Measurements from ENCODE around the gene CTNND2. TPM values are rescaled to one million over a fixed set of nuclear protein-coding genes. Genes with fewer than 3 reads are reported as not detected.

Gene CTNND2
- total RNA-seq, 2 donors from 2014 or later = not detected

DNA sequence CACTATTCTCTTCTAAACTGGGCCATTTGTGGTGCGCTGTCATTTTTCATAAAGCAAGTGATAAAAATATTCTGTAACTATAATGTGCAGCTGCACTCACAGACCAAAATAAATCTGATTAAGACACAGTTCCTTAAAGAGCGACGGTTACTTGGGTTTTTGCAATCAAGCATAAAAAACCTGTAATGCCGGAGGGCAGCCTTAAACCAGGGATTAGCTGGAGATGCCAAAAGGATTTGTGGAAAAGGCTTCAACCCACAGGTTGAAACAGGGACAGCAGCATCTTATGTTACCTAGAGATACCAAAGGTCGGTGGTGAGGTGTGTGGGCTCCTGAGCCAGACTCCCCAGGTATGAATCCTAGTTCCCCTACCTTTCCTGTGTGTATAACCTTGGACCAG is 49.3 kb downstream of the CTNND2 start:
- no peak overlapping the region for H3K4me3 ChIP-seq
- no peaks in the 10 kb centered on the region for H3K4me1 ChIP-seq (ENCODE audit: control insufficient read depth in 1 of 2, low read depth in 2 of 2)
- H3K9me3 ChIP-seq = no peaks in the 10 kb centered on the region
- no peak overlapping the region for H3K27ac ChIP-seq
- TF ChIP-seq, protein P1, sequence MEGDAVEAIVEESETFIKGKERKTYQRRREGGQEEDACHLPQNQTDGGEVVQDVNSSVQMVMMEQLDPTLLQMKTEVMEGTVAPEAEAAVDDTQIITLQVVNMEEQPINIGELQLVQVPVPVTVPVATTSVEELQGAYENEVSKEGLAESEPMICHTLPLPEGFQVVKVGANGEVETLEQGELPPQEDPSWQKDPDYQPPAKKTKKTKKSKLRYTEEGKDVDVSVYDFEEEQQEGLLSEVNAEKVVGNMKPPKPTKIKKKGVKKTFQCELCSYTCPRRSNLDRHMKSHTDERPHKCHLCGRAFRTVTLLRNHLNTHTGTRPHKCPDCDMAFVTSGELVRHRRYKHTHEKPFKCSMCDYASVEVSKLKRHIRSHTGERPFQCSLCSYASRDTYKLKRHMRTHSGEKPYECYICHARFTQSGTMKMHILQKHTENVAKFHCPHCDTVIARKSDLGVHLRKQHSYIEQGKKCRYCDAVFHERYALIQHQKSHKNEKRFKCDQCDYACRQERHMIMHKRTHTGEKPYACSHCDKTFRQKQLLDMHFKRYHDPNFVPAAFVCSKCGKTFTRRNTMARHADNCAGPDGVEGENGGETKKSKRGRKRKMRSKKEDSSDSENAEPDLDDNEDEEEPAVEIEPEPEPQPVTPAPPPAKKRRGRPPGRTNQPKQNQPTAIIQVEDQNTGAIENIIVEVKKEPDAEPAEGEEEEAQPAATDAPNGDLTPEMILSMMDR (IDR thresholded peaks at IDR 0.05) = no peak
- ATAC-seq (ENCODE audit: insufficient number of reproducible peaks, low FRiP score, low read depth) (no peak), DNase-seq (ENCODE audit: low spot score) (no peak)
- no peaks in the 10 kb centered on the region for H3K27me3 ChIP-seq (replicated peaks; ENCODE audit: insufficient read depth)
- no peaks in the 10 kb centered on the region for H3K36me3 ChIP-seq

DNA sequence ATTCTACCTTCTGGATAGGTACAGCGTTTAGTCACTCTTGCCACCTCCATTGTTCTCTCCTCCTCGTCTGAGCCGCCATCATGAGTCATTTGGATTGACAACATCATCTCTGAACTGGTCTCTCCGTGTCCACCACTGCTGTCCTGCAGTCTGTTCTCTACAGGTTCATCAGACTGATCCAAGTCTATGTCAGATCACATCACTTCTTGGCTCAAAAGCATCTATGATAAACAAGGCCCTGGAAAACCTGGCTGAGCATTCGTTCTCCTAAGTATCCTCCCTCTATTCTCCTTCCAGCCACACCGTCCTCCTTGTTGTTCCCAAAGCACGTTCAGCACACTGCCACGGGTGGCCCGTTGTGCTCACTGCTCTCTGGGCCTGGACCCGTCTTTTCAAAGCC is 50.5 kb downstream of the CTNND2 start:
- H3K4me3 ChIP-seq = no peak overlapping the region
- DNase-seq (ENCODE audit: low spot score) (no peak), ATAC-seq (ENCODE audit: insufficient number of reproducible peaks, low FRiP score, low read depth) (no peak)
- no peaks in the 10 kb centered on the region for H3K4me1 ChIP-seq (ENCODE audit: control insufficient read depth in 1 of 2, low read depth in 2 of 2)
- H3K9me3 ChIP-seq = no peaks in the 10 kb centered on the region
- no peaks in the 10 kb centered on the region for H3K36me3 ChIP-seq
- H3K27ac ChIP-seq = no peak overlapping the region
- no peaks in the 10 kb centered on the region for H3K27me3 ChIP-seq (replicated peaks; ENCODE audit: insufficient read depth)
- TF ChIP-seq, protein P1 (IDR thresholded peaks at IDR 0.05) = no peak

DNA sequence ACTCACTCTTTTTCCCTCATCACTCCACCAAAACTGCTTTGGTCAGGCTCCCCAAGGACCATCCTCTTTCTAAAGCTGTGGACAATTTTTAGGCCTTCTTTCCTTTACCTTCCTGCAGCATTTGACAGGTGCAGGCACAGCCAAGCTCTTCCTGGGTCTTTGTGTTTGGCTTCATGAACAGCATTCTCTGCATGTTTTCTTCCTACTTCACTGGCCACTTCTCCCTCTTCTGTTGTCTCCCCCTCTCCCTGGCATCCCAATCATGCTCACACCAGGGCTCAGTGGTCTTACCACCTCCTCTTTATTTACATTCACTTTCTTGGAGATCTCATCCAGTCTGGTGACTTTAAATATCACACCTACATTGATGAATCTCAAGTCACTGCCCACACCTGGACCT is 51.1 kb downstream of the CTNND2 start:
- Histone ChIP-seq H3K4me3 (no peak overlapping the region), H3K27ac (no peak overlapping the region), H3K27me3 (replicated peaks; ENCODE audit: insufficient read depth) (no peaks in the 10 kb centered on the region), H3K9me3 (no peaks in the 10 kb centered on the region), H3K4me1 (ENCODE audit: control insufficient read depth in 1 of 2, low read depth in 2 of 2) (no peaks in the 10 kb centered on the region), H3K36me3 (no peaks in the 10 kb centered on the region)
- DNase-seq (ENCODE audit: low spot score) (no peak), ATAC-seq (ENCODE audit: insufficient number of reproducible peaks, low FRiP score, low read depth) (no peak)
- TF ChIP-seq, protein P1 (IDR thresholded peaks at IDR 0.05) = no peak

DNA sequence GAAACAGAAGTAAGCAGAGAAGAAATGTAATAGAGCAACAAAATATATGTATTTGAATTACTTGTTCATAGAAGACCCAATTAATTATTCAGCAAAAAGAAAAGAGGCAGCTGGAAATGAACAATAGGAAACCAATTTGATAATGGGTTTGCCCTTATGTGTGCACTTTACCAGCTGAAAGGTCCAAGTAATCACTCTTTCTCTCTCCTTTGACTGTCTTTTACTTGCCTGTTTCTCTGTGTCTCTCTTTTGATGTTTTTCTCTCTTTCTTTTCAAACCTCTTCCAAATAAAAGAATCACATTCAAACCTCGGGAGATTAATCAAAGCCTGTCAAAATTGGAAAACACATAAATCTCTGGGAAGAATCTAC is 51.5 kb downstream of the CTNND2 start:
- no peak for ATAC-seq (ENCODE audit: insufficient number of reproducible peaks, low FRiP score, low read depth)
- no peak for DNase-seq (ENCODE audit: low spot score)
- H3K9me3 ChIP-seq = no peaks in the 10 kb centered on the region
- no peak overlapping the region for H3K27ac ChIP-seq
- H3K27me3 ChIP-seq (replicated peaks; ENCODE audit: insufficient read depth) = no peaks in the 10 kb centered on the region
- H3K4me1 ChIP-seq (ENCODE audit: control insufficient read depth in 1 of 2, low read depth in 2 of 2) = no peaks in the 10 kb centered on the region
- no peaks in the 10 kb centered on the region for H3K36me3 ChIP-seq
- H3K4me3 ChIP-seq = no peak overlapping the region
- TF ChIP-seq, protein P1 (IDR thresholded peaks at IDR 0.05) = no peak

DNA sequence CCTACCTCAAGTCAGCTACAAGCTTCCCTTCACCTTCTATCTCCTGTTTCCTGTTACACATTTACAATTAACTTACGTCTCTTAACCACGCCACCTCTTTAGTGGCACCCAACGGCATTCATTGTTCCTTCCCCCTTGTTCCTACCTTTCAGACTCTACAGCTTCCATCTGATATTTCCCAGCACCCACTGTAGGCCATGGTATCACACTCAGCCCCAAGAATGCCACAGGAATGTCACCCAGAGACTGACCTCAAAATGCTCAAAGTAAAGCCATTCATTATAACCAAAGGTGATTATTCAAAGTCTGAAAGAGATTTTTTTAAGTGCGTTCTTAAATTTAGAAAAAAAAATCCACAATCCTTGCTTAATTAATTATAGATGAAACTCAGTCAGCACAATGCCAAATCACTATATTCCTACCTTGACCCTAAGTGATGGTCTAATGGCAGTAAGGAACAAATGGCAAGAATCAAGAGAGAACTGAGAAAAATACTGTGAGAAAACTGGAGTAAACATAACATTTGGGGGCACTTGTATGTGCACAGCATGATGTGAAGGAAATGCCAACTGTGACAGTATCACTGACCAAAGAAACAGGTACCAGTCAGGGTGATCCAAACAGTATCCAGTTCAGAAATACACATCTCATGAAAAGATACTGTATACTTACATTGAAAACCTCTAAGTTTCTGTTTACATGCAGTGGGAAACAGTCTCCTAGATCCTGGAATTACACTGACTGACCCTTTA is 52.1 kb downstream of the CTNND2 start:
- Histone ChIP-seq H3K27me3 (replicated peaks; ENCODE audit: insufficient read depth) (no peaks in the 10 kb centered on the region), H3K9me3 (no peaks in the 10 kb centered on the region), H3K36me3 (no peaks in the 10 kb centered on the region), H3K4me3 (no peak overlapping the region), H3K27ac (no peak overlapping the region), H3K4me1 (ENCODE audit: control insufficient read depth in 1 of 2, low read depth in 2 of 2) (no peaks in the 10 kb centered on the region)
- ATAC-seq (ENCODE audit: insufficient number of reproducible peaks, low FRiP score, low read depth) (no peak), DNase-seq (ENCODE audit: low spot score) (no peak)
- TF ChIP-seq, protein P1 (IDR thresholded peaks at IDR 0.05) = no peak

Measured in thoracic aorta (tissue), 2 donors.